Measurements from ENCODE around the gene FADD.

GRCh38 chr11:70193411-70194292, 9.4 kb upstream of the FADD start:
- TF ChIP-seq CTCF (IDR thresholded peaks at IDR 0.05) = no peak
- no peak for TF ChIP-seq EZH2phosphoT487 (IDR thresholded peaks at IDR 0.05)
